Activated CD8-positive, alpha-beta memory T cell treated with anti-CD3 and anti-CD28 coated beads for 24 hours (primary cell): ENCODE results near the gene SBDS.
"Not testable (repeated sequence)": the region's sequence is repeated elsewhere in the genome, so short reads cannot be mapped to it uniquely, and the experiment has no call there.

Experiments used
- DNase-seq: peaks from one replicate; pipeline ENCODE4 v3.0.0-alpha.2; 2020

SBDS gene

DNA sequence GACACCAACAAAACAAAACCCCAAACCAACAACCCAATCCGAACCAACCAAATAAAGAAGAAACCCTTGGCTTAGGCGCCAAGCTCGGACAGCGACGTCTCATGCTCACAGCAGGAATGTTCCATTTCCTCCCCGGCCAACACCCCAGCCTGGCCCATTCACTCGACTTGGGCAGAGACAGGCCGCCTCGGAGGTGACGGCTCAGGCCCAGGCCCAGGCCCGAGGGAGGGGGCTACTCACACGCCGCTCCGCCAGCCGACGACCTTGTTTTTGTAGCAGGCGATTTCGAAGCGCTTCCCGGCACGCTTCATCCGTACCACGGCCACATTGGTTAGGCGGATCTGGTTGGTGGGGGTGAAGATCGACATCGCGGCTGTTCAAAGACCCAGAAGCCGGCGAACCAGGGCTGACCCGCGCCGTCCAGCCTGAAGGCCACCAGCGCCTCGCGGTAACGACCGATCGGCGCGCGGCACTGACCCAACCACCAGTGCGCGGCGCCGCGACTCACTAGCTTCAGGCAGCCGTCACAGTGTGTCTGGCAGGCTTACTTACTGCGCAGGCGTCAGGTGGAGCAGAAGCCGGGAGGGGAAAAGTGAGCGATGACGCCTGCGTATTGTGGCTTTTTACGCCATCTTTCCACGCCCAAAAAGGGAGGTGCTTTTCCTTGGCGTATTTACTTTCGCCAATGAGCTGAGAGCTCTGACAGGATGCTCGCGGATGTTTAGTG is at the start of gene SBDS:
TSS of gene SBDS (minus strand) at position 537 of the 727 bp plus-strand sequence. CDS start at position 368, 169 bp downstream.
- DNase-seq = peak; percentile 93

GRCh38 chr7:67043559-67043930 is 48.2 kb upstream of the SBDS start:
- not testable (repeated sequence) for DNase-seq

GRCh38 chr7:67042781-67043558 is 47.6 kb upstream of the SBDS start:
- not testable (repeated sequence) for DNase-seq

DNA sequence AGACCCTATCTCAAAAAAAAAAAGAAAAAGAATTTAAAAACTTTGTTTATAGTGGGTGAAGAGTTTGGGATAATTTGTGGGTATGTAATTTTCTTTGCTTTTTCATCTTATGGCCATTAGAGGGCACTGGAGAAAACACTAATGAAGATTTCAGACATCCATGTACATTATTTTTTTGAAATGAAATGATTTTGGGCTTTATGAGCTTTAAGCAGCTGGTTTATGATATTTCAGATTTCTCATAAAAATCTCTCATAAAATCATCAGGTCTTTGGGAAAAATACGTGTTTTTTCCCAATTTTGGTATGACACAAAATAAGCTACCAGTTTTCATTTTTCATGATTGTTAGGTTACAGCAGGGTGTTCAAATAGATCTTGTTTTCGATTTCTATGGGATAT is 45.4 kb upstream of the SBDS start:
- not testable (repeated sequence) for DNase-seq

GRCh38 chr7:67036432-67037395 is 41.3 kb upstream of the SBDS start:
- DNase-seq = not testable (repeated sequence)

DNA sequence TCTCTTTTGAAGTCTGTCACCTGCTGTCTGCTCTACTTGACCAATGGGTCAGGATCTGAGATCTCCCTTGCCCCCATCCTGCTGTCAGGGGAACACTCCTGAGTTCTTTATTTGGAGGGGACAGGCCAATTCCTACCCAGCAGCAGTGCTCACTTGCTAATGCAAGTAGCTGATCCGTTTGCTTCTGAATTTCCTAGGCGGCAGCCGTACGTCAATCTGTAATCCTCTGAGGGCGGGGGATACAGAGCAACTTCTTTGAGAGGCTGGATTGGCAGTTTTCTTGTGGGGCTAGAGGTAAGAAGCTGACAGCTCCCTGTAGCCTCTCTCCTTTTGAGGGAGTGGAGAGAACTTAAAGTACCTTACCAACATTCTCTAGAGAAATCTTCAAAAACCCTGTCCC is 37.9 kb upstream of the SBDS start:
- DNase-seq = no peak

- DNase-seq = not testable (repeated sequence)
These were observed 36.3 kb upstream of the SBDS start for GRCh38 chr7:67031685-67032084.

- not testable (repeated sequence) for DNase-seq
These were observed 30.1 kb upstream of the SBDS start for GRCh38 chr7:67025459-67025858.

DNA sequence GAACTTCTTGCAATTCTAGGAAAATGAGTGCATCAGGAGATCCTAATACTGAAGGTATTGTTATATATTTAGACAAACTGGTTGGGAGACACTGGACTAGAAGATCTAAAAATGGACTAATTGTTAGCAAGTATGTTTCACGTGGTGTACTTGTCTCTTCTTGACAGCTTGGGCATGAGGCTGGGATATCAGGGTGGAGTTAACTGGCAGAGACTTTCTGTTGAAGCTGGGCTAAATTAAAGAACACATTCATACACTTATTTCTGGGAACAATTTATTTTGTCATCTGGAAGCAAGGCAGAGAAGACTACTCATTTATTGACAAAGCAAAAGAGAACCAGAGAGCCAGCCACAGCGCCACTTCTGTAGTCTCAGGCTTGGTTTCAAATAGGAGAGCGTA is 27.1 kb upstream of the SBDS start:
- peak; percentile 4 for DNase-seq

DNA sequence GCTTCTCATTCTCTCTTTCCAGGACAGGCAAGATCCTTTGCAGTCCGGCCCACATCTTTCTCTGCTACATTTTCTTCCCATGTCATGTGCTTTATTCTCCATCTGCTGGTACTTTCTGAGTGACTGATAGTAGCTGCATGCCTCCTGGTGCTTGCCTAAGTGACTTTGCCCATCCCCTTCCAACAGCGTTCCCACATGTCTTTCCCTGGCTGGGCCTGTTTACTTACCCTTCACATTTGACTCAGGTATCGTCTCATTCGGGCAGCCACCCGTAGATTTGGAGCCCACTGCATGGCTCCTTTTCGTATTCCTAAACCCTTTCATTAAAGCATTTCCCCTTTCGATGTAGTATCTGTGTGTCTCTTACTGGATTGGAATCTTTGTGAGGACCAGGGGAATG is 25.9 kb upstream of the SBDS start:
- no peak for DNase-seq

DNA sequence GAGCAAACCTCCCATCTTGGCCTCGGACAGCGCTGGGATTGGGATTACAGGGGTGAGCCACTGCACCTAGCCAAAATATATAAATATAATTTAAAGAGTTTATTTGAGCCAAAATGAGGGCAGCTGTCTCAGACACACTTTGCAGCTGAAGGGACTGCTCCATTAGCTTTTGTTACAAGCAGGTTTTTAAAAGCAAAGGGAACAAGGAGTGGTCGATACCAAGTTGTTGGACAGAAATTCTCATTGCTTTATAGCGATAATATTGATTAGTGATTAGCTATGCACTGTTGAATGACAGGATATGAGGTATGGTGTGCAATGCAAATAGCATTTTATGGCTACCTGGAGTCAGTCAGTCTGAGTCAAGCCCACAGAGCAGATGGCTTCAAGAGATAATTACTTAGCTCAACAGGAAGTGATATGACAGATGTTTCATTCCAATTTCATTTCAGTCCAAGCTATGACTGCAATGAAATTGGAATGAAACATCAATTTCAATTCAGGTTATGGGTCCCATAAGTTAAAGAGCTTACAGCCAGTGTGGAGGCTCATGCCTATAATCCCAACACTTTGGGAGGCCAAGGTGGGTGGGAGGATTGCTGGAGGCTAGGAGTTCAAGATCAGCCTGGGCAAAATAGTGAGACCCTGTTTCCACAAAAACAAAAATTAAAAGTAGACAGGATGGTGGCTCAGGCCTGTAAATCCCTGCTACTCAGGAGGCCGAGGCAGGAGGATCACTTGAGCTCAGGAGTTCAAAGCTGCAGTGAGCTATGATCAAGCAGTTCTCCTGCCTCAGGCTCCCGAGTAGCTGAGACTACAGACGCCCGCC is 24.4 kb upstream of the SBDS start:
- DNase-seq = peak; percentile 32

- peak; percentile 26 for DNase-seq
These were observed 23.6 kb upstream of the SBDS start for GRCh38 chr7:67018940-67019339.

- DNase-seq = not testable (repeated sequence)
These were observed 22.6 kb upstream of the SBDS start for GRCh38 chr7:67017971-67018370.

DNA sequence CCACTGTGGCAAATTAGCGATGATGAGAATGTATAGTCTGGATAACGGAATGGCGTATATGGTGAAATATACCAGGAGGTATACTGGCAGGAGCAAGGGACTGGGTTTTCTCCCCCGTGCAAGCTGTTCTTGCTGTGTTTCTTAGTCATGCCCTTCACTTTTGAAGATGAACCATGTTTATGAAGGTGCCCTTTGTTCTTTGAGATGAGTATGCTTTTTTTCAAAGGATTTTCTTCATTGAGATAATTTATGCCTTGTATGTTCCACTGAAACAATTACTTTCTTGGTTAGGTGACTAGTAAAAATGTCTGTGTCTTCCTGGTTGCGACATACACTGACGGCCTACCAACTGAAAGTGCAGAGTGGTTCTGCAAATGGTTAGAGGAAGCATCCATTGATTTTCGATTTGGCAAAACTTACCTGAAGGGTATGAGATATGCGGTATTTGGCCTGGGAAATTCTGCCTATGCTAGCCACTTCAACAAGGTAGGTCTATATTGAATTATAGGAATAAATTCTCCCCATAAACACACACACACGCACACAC is 18.8 kb upstream of the SBDS start:
- DNase-seq = not testable (repeated sequence)

DNA sequence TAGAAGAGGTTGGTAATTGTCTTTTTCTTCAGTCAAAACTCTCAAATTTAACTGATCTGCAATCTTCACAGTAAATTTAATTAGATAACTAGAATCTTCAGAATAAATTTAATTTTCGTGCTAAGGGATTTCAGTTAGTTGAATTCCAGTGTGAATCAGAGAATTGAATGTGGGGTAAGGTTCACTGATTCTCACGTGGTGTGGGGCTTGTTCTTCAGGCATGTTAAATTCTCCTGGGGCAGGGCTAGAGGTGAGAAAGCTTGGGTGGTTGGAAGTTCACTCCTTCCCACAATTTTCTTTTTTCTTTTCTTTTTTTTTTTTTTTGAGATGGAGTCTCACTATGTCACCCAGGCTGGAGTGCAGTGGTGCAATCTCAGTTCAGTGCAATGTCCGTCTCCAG is 14.3 kb upstream of the SBDS start:
- DNase-seq = not testable (repeated sequence)

DNA sequence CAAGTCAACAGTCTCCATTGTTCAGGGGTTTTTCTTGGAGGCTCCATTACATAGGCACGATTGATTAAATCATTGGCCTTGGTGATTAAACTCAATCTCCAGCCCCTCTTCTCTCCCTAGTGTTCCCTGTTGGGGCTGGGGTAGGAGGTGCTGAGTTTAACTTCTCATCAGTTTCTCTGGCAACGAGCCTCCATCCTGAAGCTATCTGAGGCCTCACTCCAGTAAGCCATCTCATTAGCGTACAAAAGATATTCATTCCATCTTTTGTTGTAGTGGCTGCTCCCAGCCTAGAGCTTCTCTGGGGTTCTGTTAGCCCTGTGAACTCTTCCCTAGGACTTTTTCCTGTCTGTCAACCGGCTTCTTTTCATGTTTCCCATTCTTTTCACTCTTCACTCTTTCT is 12.9 kb upstream of the SBDS start:
- no peak for DNase-seq

DNA sequence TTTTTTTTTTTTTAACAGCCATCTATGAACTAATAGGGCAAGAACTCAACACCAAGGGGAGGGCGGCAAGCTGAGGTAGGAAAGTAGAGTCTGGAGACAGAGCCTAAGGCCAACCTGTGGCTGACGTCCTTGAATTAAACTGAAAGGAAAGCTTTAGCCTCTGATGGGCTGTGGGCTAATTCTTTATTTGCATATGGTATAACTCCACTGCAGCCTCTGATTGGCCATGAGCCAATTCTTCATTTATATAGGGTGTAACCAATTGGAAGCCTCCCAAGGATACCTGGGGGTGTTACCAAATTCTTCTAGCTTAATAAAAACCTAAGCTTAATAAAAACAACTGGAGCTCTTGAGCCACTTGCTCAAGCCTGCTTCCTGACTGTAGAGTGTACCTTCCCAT is 11.6 kb upstream of the SBDS start:
- no peak for DNase-seq

GRCh38 chr7:67004145-67004544 is 8.8 kb upstream of the SBDS start:
- DNase-seq = not testable (repeated sequence)

GRCh38 chr7:67000601-67001258 is 5.3 kb upstream of the SBDS start:
- DNase-seq = not testable (repeated sequence)

- peak; percentile 99 for DNase-seq
These were observed 1.2 kb upstream of the SBDS start, which contains the start of gene TYW1 for GRCh38 chr7:66996444-66997191. TSS of gene TYW1 (plus strand) at chr7:66996833. CDS start at chr7:66996979, 146 bp downstream.
